IMR-90 (cell line): ENCODE results near the gene RPRML. TPM values are rescaled to one million over a fixed set of nuclear protein-coding genes. Genes with fewer than 3 reads are reported as not detected.
"Not testable (repeated sequence)": the region's sequence is repeated elsewhere in the genome, so short reads cannot be mapped to it uniquely, and the experiment has no call there.

Source experiments
- ATAC-seq: fragments of 200-7000 bp; cut with Tn5 transposase; 2 replicates; pipeline ENCODE4 v1.9.1; 2020; ENCODE audit warnings: low read depth, mild to moderate bottlenecking, moderate library complexity
- BruUV-seq: library from RNA; stranded (reverse); fragments of 400-500 nt; replicated peaks from 2 replicates; lab custom pipeline; 2021; lab: Mats Ljungman, UMichigan
- CTCF ChIA-PET: fragments of 300-600 bp; formaldehyde crosslinking; extraction: SDS; loops from one replicate; lab custom pipeline; 2021; ENCODE audit warnings: antibody characterized with exemption; lab: Yijun Ruan, JAX
- POLR2A ChIA-PET: fragments of 300-600 bp; sonication (Branson Sonifier 250); formaldehyde crosslinking; loops from one replicate; lab custom pipeline; 2022; ENCODE audit warnings: antibody characterized with exemption; ENCODE audit not compliant: unreplicated experiment; lab: Charles Lee
- DNase-seq: peaks from one replicate; pipeline ENCODE4 v3.0.0; 2013
- H2AFZ ChIP-seq: replicated peaks from 2 replicates; pipeline ENCODE3; 2013; ENCODE audit warnings: low read length, mild to moderate bottlenecking; ENCODE audit not compliant: poor library complexity
- H2AK5ac ChIP-seq: 2 replicates; pipeline ENCODE4 v1.6.1; 2013; ENCODE audit warnings: low read depth, low read length, inconsistent platforms
- H2AK9ac ChIP-seq: replicated peaks from 2 replicates; pipeline ENCODE3; 2013; ENCODE audit warnings: mild to moderate bottlenecking, low read depth, low read length, moderate library complexity; ENCODE audit not compliant: poor library complexity
- H2BK120ac ChIP-seq: 2 replicates; pipeline ENCODE4 v1.6.1; 2013; ENCODE audit warnings: low read depth, low read length, inconsistent platforms
- H2BK15ac ChIP-seq: 3 replicates; pipeline ENCODE4 v1.6.1; 2013; ENCODE audit warnings: low read depth, low read length, inconsistent platforms
- H2BK20ac ChIP-seq: 2 replicates; pipeline ENCODE4 v1.6.1; 2013; ENCODE audit warnings: low read depth, mild to moderate bottlenecking, inconsistent platforms, low read length, moderate library complexity
- H2BK5ac ChIP-seq: 2 replicates; pipeline ENCODE4 v1.6.1; 2013; ENCODE audit warnings: mild to moderate bottlenecking, low read depth, low read length, inconsistent platforms; ENCODE audit not compliant: poor library complexity, severe bottlenecking
- H3K14ac ChIP-seq: replicated peaks from 2 replicates; pipeline ENCODE4 v1.6.1; 2013; ENCODE audit warnings: low read depth, low read length, inconsistent platforms
- H3K18ac ChIP-seq: 2 replicates; pipeline ENCODE4 v1.6.1; 2013; ENCODE audit warnings: low read depth, low read length, control low read depth
- H3K23ac ChIP-seq: 2 replicates; pipeline ENCODE4 v1.6.1; 2013; ENCODE audit warnings: low read depth, low read length, inconsistent platforms
- H3K27ac ChIP-seq: 2 replicates; pipeline ENCODE4 v1.5.1; 2013; ENCODE audit warnings: mild to moderate bottlenecking, control low read depth, low read length; ENCODE audit not compliant: insufficient read depth
- H3K27me3 ChIP-seq: 2 replicates; pipeline ENCODE4 v1.6.1; 2013; ENCODE audit warnings: low read length; ENCODE audit not compliant: control insufficient read depth, insufficient read depth
- H3K36me3 ChIP-seq: 2 replicates; pipeline ENCODE4 v1.6.1; 2013; ENCODE audit warnings: low read length, mixed read lengths; ENCODE audit not compliant: control insufficient read depth, insufficient read depth
- H3K4ac ChIP-seq: 2 replicates; pipeline ENCODE4 v1.6.1; 2013; ENCODE audit warnings: low read depth, low read length, inconsistent platforms
- H3K4me1 ChIP-seq: 2 replicates; pipeline ENCODE4 v1.6.1; 2013; ENCODE audit warnings: low read length, mixed read lengths; ENCODE audit not compliant: control insufficient read depth, insufficient read depth
- H3K4me2 ChIP-seq: 2 replicates; pipeline ENCODE4 v1.6.1; 2013; ENCODE audit warnings: low read depth, mild to moderate bottlenecking, control low read depth, low read length, moderate library complexity
- H3K4me3 ChIP-seq: 2 replicates; pipeline ENCODE4 v1.5.1; 2013; ENCODE audit warnings: low read depth, mild to moderate bottlenecking, control low read depth, low read length, moderate library complexity; ENCODE audit not compliant: insufficient read depth
- H3K56ac ChIP-seq: 2 replicates; pipeline ENCODE4 v1.6.1; 2013; ENCODE audit warnings: low read length, inconsistent platforms; ENCODE audit not compliant: insufficient read depth; ENCODE audit errors: extremely low read depth
- H3K79me1 ChIP-seq, 2 experiments: 2 replicates each; pipeline ENCODE4 v1.6.1; 2013; ENCODE audit warnings: low read length in 2 of 2, inconsistent platforms in 1 of 2, low read depth in 1 of 2
- H3K9ac ChIP-seq: 2 replicates; pipeline ENCODE4 v1.6.1; 2013; ENCODE audit warnings: low read depth, low read length, control low read depth
- H3K9me1 ChIP-seq: 2 replicates; pipeline ENCODE4 v1.6.1; 2013; ENCODE audit warnings: low read length, inconsistent platforms; ENCODE audit not compliant: insufficient read depth
- H3K9me3 ChIP-seq: 2 replicates; pipeline ENCODE4 v1.6.1; 2013; ENCODE audit warnings: low read length; ENCODE audit not compliant: control insufficient read depth, insufficient read depth
- H4K20me1 ChIP-seq: 2 replicates; pipeline ENCODE4 v1.6.1; 2013; ENCODE audit warnings: low read length, inconsistent platforms; ENCODE audit not compliant: insufficient read depth
- H4K5ac ChIP-seq: 2 replicates; pipeline ENCODE4 v1.6.1; 2013; ENCODE audit warnings: mild to moderate bottlenecking, low read depth, low read length, control low read depth
- H4K8ac ChIP-seq, 2 experiments: 2 replicates each; pipeline ENCODE4 v1.6.1; 2013; ENCODE audit warnings: low read depth in 2 of 2, low read length in 2 of 2, control low read depth in 1 of 2, inconsistent platforms in 1 of 2
- H4K91ac ChIP-seq: 2 replicates; pipeline ENCODE4 v1.6.1; 2013; ENCODE audit warnings: low read depth, low read length, inconsistent platforms; ENCODE audit not compliant: insufficient read depth
- WGBS, 2 experiments: methylation state at CpG; one replicate each; pipeline versions ENCODE4 v1.1.5 to v1.1.7; 2013; ENCODE audit warnings: missing lambda C conversion rate in 2 of 2; ENCODE audit not compliant: insufficient read length in 1 of 2; ENCODE audit errors: extremely low coverage in 2 of 2; 5-methylcytosine and 5-hydroxymethylcytosine counted together
- dilution Hi-C: fragments of 300-500 bp; cut with HindIII; formaldehyde crosslinking; loops from one replicate; pipeline ENCODE4 v1.14.3; 2018; ENCODE audit warnings: low sequenced_read_pairs; ENCODE audit not compliant: unreplicated experiment
- in situ Hi-C: fragments of 300-500 bp; cut with MboI; formaldehyde crosslinking; loops from 3 replicates; pipeline ENCODE4 v1.14.3; 2019; ENCODE audit warnings: low sequenced_read_pairs, inconsistent platforms, mixed read lengths
- intact Hi-C: fragments of 100-400 bp; cut with micrococcal nuclease; formaldehyde crosslinking; loops from 2 replicates; pipeline ENCODE4 v1.10.0; 2022
- polyA plus RNA-seq, 3 experiments: library from polyadenylated mRNA; depleted of rRNA; stranded (reverse); fragments of >200 nt; gene quantifications; 2 replicates each; pipeline ENCODE4 v1.2.3, GENCODE V29; 2012; ENCODE audit warnings: low replicate concordance in 1 of 3
- total RNA-seq: library from RNA; depleted of rRNA; stranded (reverse); fragments of >200 nt; gene quantifications from 2 replicates; pipeline ENCODE4 v1.2.3, GENCODE V29; 2012

Gene RPRML
- total and polyA plus RNA-seq, 2 of the 4 experiments (the other 2 are of a cell fraction) = not detected

DNA sequence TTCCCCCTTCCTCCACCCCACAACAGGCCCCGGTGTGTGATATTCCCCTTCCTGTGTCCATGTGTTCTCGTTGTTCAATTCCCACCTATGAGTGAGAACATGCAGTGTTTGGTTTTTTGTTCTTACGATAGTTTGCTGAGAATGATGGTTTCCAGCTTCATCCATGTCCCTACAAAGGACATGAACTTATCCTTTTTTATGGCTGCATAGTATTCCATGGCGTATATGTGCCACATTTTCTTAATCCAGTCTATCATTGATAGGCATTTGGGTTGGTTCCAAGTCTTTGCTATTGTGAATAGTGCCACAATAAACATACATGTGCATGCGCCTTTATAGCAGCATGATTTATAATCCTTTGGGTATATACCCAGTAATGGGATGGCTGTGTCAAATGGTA is 24.8 kb upstream of the RPRML start:
- DNase-seq, H2BK20ac ChIP-seq, H4K91ac ChIP-seq, H3K18ac ChIP-seq, H3K9me1 ChIP-seq, H2BK120ac ChIP-seq, H3K27me3 ChIP-seq, CTCF ChIA-PET, H3K4me2 ChIP-seq, H3K79me1 ChIP-seq, H4K8ac ChIP-seq, H4K5ac ChIP-seq, H3K56ac ChIP-seq, H2BK15ac ChIP-seq, H3K36me3 ChIP-seq, H2AFZ ChIP-seq, H3K4me1 ChIP-seq, H3K27ac ChIP-seq, H3K14ac ChIP-seq, H3K9me3 ChIP-seq, BruUV-seq, dilution Hi-C loops, H2AK9ac ChIP-seq, H2AK5ac ChIP-seq, H3K4ac ChIP-seq, H3K23ac ChIP-seq, ATAC-seq, H3K4me3 ChIP-seq, POLR2A ChIA-PET, H4K20me1 ChIP-seq, H2BK5ac ChIP-seq, H3K9ac ChIP-seq: not testable (repeated sequence)
- in situ Hi-C loops (loop anchor here (5.0 to 25.0 kb wide), 2 partner anchors 57 to 142 kb away; partner anchors contain the start of gene WNT9B), intact Hi-C loops (loop anchor here (5.0 kb wide), 1 partner anchor 42 kb away; no protein-coding TSS in a partner anchor)
- WGBS, 2 experiments = no CpG with 5 or more reads among the region's 5 CpGs
